HepG2 (cell line): ENCODE results near the gene PRR4. TPM values are rescaled to one million over a fixed set of nuclear protein-coding genes. Genes with fewer than 3 reads are reported as not detected.

Source experiments
- CERS6 ChIP-seq: sonication (generic); formaldehyde crosslinking; IDR thresholded peaks from 2 replicates; pipeline ENCODE4 v1.5.0; 2020; ENCODE audit warnings: missing genetic modification reagents
- CREM ChIP-seq, 2 experiments: sonication (generic) in 1 of 2; formaldehyde crosslinking in 1 of 2; IDR thresholded peaks; 2 replicates each; pipeline versions ENCODE4 v1.4.0 to v1.6.1; 2016 to 2020; ENCODE audit warnings: antibody characterized with exemption in 1 of 2, mild to moderate bottlenecking in 1 of 2, missing genetic modification reagents in 1 of 2
- EEA1 ChIP-seq: sonication (generic); formaldehyde crosslinking; IDR thresholded peaks from 2 replicates; pipeline ENCODE4 v1.5.1; 2020; ENCODE audit warnings: mild to moderate bottlenecking, missing genetic modification reagents, borderline replicate concordance
- HBP1 ChIP-seq: IDR thresholded peaks from 2 replicates; pipeline ENCODE4 v1.6.1; 2016; ENCODE audit warnings: low read depth, control low read depth
- IRF1 ChIP-seq: sonication (generic); formaldehyde crosslinking; IDR thresholded peaks from 2 replicates; pipeline ENCODE4 v1.4.0; 2020; ENCODE audit warnings: low read depth, mild to moderate bottlenecking, missing genetic modification reagents
- JARID2 ChIP-seq: sonication (generic); formaldehyde crosslinking; IDR thresholded peaks from 2 replicates; pipeline ENCODE4 v1.8.1; 2023; ENCODE audit warnings: missing genetic modification reagents, inconsistent platforms; ENCODE audit not compliant: insufficient replicate concordance
- MBNL3 ChIP-seq: fragments of 250-450 bp; sonication (Bioruptor Pico); conservative IDR thresholded peaks from 2 replicates; pipeline ENCODE4 v1.8.0; 2022; ENCODE audit warnings: mild to moderate bottlenecking, inconsistent platforms
- RCOR2 ChIP-seq: IDR thresholded peaks from 2 replicates; pipeline ENCODE4 v1.6.1; 2016; ENCODE audit warnings: missing biosample characterization, missing genetic modification reagents
- ZBTB44 ChIP-seq: sonication (generic); formaldehyde crosslinking; IDR thresholded peaks from 2 replicates; pipeline ENCODE4 v1.4.0; 2020; ENCODE audit warnings: missing genetic modification reagents
- ZNF660 ChIP-seq: sonication (generic); formaldehyde crosslinking; IDR thresholded peaks from 2 replicates; pipeline ENCODE4 v1.5.1; 2020; ENCODE audit warnings: mild to moderate bottlenecking, low read depth, missing genetic modification reagents, borderline replicate concordance
- polyA plus RNA-seq, 8 experiments: library from polyadenylated mRNA; depleted of rRNA in 3 of 8; stranded (reverse) in 7 of 8; unstranded in 1 of 8; fragments of >200 nt; fragmentation: Illumina TruSeq in 4 of 8; extraction: Trizol in 4 of 8; gene quantifications; 2 replicates each; pipeline versions ENCODE4 v1.2.1 to v1.2.3, GENCODE V29; 2011 to 2016; ENCODE audit warnings: low read depth in 4 of 8, missing spikeins in 1 of 8, mixed read lengths in 1 of 8; ENCODE audit not compliant: insufficient read depth in 1 of 8
- total RNA-seq, 5 experiments: library from RNA; depleted of rRNA; stranded (reverse); fragments of >200 nt; fragmentation: Illumina TruSeq; extraction: Trizol; gene quantifications; 2 replicates each; pipeline ENCODE4 v1.2.3, GENCODE V29; 2016; ENCODE audit warnings: low read depth in 1 of 5

The PRR4 gene
- total and polyA plus RNA-seq, 2 of the 13 experiments (the other 11 are each of a cell fraction or from before 2014, with no cell fraction given), result 2.3 to 5.4 TPM

- TF ChIP-seq ZBTB44 (CRISPR knock-in tag) (no peak), MBNL3 (CRISPR knock-in tag) (no peak), ZNF660 (CRISPR knock-in tag) (no peak), IRF1 (no peak), EEA1 (CRISPR knock-in tag) (no peak), RCOR2 (no peak), CERS6 (no peak), CREM (IDR thresholded peaks at IDR 0.05) (no peak), CREM (CRISPR knock-in tag; IDR thresholded peaks at IDR 0.05) (no peak), HBP1 (CRISPR knock-in tag) (no peak), JARID2 (CRISPR knock-in tag) (no peak)
Measured at GRCh38 chr12:10884086-10884725, 34.9 kb upstream of the PRR4 start, which contains the start of gene PRH1 (continued).
